Measurements from ENCODE around the gene EDNRA.

Gene EDNRA

GRCh38 chr4:147576084-147576483 is 95.2 kb downstream of the EDNRA start:
- Histone ChIP-seq H3K79me1 (ENCODE audit: low read depth, low read length) (no peaks in the 10 kb centered on the region), H3K9me3 (replicated peaks in 1 of 2; ENCODE audit: control insufficient read depth in 2 of 2, insufficient read depth in 1 of 2, low read depth in 1 of 2, low read length in 2 of 2) (no peaks in the 10 kb centered on the region), H2AFZ (ENCODE audit: low read length) (no peak overlapping the region), H3K23ac (ENCODE audit: low read depth, low read length, poor library complexity) (no peak overlapping the region), H3K4me2 (ENCODE audit: insufficient read depth, low read length, poor library complexity, severe bottlenecking) (no peak overlapping the region), H3K27me3 (ENCODE audit: control insufficient read depth in 3 of 3, insufficient read depth in 3 of 3, low read depth in 1 of 3, low read length in 3 of 3) (no peaks in the 10 kb centered on the region), H4K8ac (ENCODE audit: low read depth, low read length) (no peak overlapping the region), H3K4me3 (ENCODE audit: low read length in 2 of 2) (no peak overlapping the region), H2BK120ac (ENCODE audit: low read depth, low read length) (no peak overlapping the region), H2AK5ac (ENCODE audit: low read depth, low read length) (no peak overlapping the region), H3K14ac (ENCODE audit: low read length) (no peak overlapping the region), H3K18ac (ENCODE audit: low read length) (no peak overlapping the region), H2BK5ac (ENCODE audit: low read length) (no peak overlapping the region), H3K9ac (ENCODE audit: low read depth, low read length, poor library complexity) (no peak overlapping the region), H2BK12ac (ENCODE audit: low read length) (no peak overlapping the region), H3K27ac (replicated peaks; ENCODE audit: low read length) (no peak overlapping the region), H2BK15ac (ENCODE audit: low read length) (no peak overlapping the region), H3K36me3 (replicated peaks in 1 of 2; ENCODE audit: control insufficient read depth in 2 of 2, insufficient read depth in 2 of 2, low read length in 2 of 2) (no peaks in the 10 kb centered on the region), H3K4ac (ENCODE audit: low read length) (no peak overlapping the region), H4K91ac (ENCODE audit: low read depth, low read length, poor library complexity) (no peak overlapping the region), H3K4me1 (ENCODE audit: control insufficient read depth in 2 of 2, insufficient read depth in 1 of 2, low read depth in 1 of 2, low read length in 2 of 2) (no peaks in the 10 kb centered on the region)
- WGBS, 2 donors (ENCODE audit: extremely low coverage in 2 of 2, insufficient read length in 2 of 2, insufficient replicate concordance in 1 of 2): no CpG with 5 or more reads among the region's 3 CpGs
- DNase-seq (ENCODE audit: low spot score): no peak

- WGBS, 2 donors (ENCODE audit: extremely low coverage in 2 of 2, insufficient read length in 2 of 2, insufficient replicate concordance in 1 of 2): no CpG with 5 or more reads among the region's 6 CpGs
These were observed 97.2 kb downstream of the EDNRA start for GRCh38 chr4:147578051-147578476.

GRCh38 chr4:147578593-147578992 is 97.7 kb downstream of the EDNRA start:
- Histone ChIP-seq H3K27me3 (ENCODE audit: control insufficient read depth in 3 of 3, insufficient read depth in 3 of 3, low read depth in 1 of 3, low read length in 3 of 3) (no peaks in the 10 kb centered on the region), H3K14ac (ENCODE audit: low read length) (no peak overlapping the region)
- no CpG with 5 or more reads among the region's 3 CpGs for WGBS, 2 donors (ENCODE audit: extremely low coverage in 2 of 2, insufficient read length in 2 of 2, insufficient replicate concordance in 1 of 2)

More at GRCh38 chr4:147578051-147578476, 97.2 kb downstream of the EDNRA start:
- Histone ChIP-seq H3K18ac (ENCODE audit: low read length) (no peak overlapping the region), H3K14ac (ENCODE audit: low read length) (no peak overlapping the region), H2AK5ac (ENCODE audit: low read depth, low read length) (no peak overlapping the region), H3K4me3 (ENCODE audit: low read length in 2 of 2) (no peak overlapping the region), H2BK12ac (ENCODE audit: low read length) (no peak overlapping the region), H3K27me3 (ENCODE audit: control insufficient read depth in 3 of 3, insufficient read depth in 3 of 3, low read depth in 1 of 3, low read length in 3 of 3) (no peaks in the 10 kb centered on the region), H2BK15ac (ENCODE audit: low read length) (no peak overlapping the region), H3K4me2 (ENCODE audit: insufficient read depth, low read length, poor library complexity, severe bottlenecking) (no peak overlapping the region), H3K9ac (ENCODE audit: low read depth, low read length, poor library complexity) (no peak overlapping the region), H3K4me1 (ENCODE audit: control insufficient read depth in 2 of 2, insufficient read depth in 1 of 2, low read depth in 1 of 2, low read length in 2 of 2) (no peaks in the 10 kb centered on the region), H3K36me3 (replicated peaks in 1 of 2; ENCODE audit: control insufficient read depth in 2 of 2, insufficient read depth in 2 of 2, low read length in 2 of 2) (no peaks in the 10 kb centered on the region), H3K4ac (ENCODE audit: low read length) (no peak overlapping the region), H3K23ac (ENCODE audit: low read depth, low read length, poor library complexity) (no peak overlapping the region), H2AFZ (ENCODE audit: low read length) (no peak overlapping the region), H4K91ac (ENCODE audit: low read depth, low read length, poor library complexity) (no peak overlapping the region), H2BK5ac (ENCODE audit: low read length) (no peak overlapping the region), H3K79me1 (ENCODE audit: low read depth, low read length) (no peaks in the 10 kb centered on the region), H3K27ac (replicated peaks; ENCODE audit: low read length) (no peak overlapping the region), H2BK120ac (ENCODE audit: low read depth, low read length) (no peak overlapping the region), H4K8ac (ENCODE audit: low read depth, low read length) (no peak overlapping the region), H3K9me3 (replicated peaks in 1 of 2; ENCODE audit: control insufficient read depth in 2 of 2, insufficient read depth in 1 of 2, low read depth in 1 of 2, low read length in 2 of 2) (no peaks in the 10 kb centered on the region)
- no peak for DNase-seq (ENCODE audit: low spot score)

GRCh38 chr4:147580396-147580795 is 99.5 kb downstream of the EDNRA start:
- Histone ChIP-seq H4K8ac (ENCODE audit: low read depth, low read length) (no peak overlapping the region), H3K4me3 (ENCODE audit: low read length in 2 of 2) (no peak overlapping the region), H3K23ac (ENCODE audit: low read depth, low read length, poor library complexity) (no peak overlapping the region), H2BK120ac (ENCODE audit: low read depth, low read length) (no peak overlapping the region), H3K9ac (ENCODE audit: low read depth, low read length, poor library complexity) (no peak overlapping the region), H3K79me1 (ENCODE audit: low read depth, low read length) (no peaks in the 10 kb centered on the region), H3K4ac (ENCODE audit: low read length) (no peak overlapping the region), H3K9me3 (replicated peaks in 1 of 2; ENCODE audit: control insufficient read depth in 2 of 2, insufficient read depth in 1 of 2, low read depth in 1 of 2, low read length in 2 of 2) (no peaks in the 10 kb centered on the region), H2AK5ac (ENCODE audit: low read depth, low read length) (no peak overlapping the region), H3K4me2 (ENCODE audit: insufficient read depth, low read length, poor library complexity, severe bottlenecking) (no peak overlapping the region), H3K14ac (ENCODE audit: low read length) (no peak overlapping the region), H3K27me3 (ENCODE audit: control insufficient read depth in 3 of 3, insufficient read depth in 3 of 3, low read depth in 1 of 3, low read length in 3 of 3) (no peaks in the 10 kb centered on the region), H3K18ac (ENCODE audit: low read length) (no peak overlapping the region), H4K91ac (ENCODE audit: low read depth, low read length, poor library complexity) (no peak overlapping the region), H2BK15ac (ENCODE audit: low read length) (no peak overlapping the region), H2BK12ac (ENCODE audit: low read length) (no peak overlapping the region), H2AFZ (ENCODE audit: low read length) (no peak overlapping the region), H3K4me1 (ENCODE audit: control insufficient read depth in 2 of 2, insufficient read depth in 1 of 2, low read depth in 1 of 2, low read length in 2 of 2) (no peaks in the 10 kb centered on the region), H3K36me3 (replicated peaks in 1 of 2; ENCODE audit: control insufficient read depth in 2 of 2, insufficient read depth in 2 of 2, low read length in 2 of 2) (no peaks in the 10 kb centered on the region), H2BK5ac (ENCODE audit: low read length) (no peak overlapping the region), H3K27ac (replicated peaks; ENCODE audit: low read length) (no peak overlapping the region)
- DNase-seq (ENCODE audit: low spot score): no peak
- no CpG with 5 or more reads among the region's 1 CpG for WGBS, 2 donors (ENCODE audit: extremely low coverage in 2 of 2, insufficient read length in 2 of 2, insufficient replicate concordance in 1 of 2)

More at GRCh38 chr4:147578593-147578992, 97.7 kb downstream of the EDNRA start:
- no peak overlapping the region for H3K27ac ChIP-seq (replicated peaks; ENCODE audit: low read length)
- no peak overlapping the region for H2BK15ac ChIP-seq (ENCODE audit: low read length)
- H2AFZ ChIP-seq (ENCODE audit: low read length): no peak overlapping the region
- H3K4ac ChIP-seq (ENCODE audit: low read length): no peak overlapping the region
- H4K91ac ChIP-seq (ENCODE audit: low read depth, low read length, poor library complexity): no peak overlapping the region
- H3K23ac ChIP-seq (ENCODE audit: low read depth, low read length, poor library complexity): no peak overlapping the region
- no peak overlapping the region for H3K4me2 ChIP-seq (ENCODE audit: insufficient read depth, low read length, poor library complexity, severe bottlenecking)
- no peak overlapping the region for H4K8ac ChIP-seq (ENCODE audit: low read depth, low read length)
- no peak overlapping the region for H2BK12ac ChIP-seq (ENCODE audit: low read length)
- H3K4me1 ChIP-seq (ENCODE audit: control insufficient read depth in 2 of 2, insufficient read depth in 1 of 2, low read depth in 1 of 2, low read length in 2 of 2): no peaks in the 10 kb centered on the region
- no peak overlapping the region for H2AK5ac ChIP-seq (ENCODE audit: low read depth, low read length)
- no peaks in the 10 kb centered on the region for H3K36me3 ChIP-seq (replicated peaks in 1 of 2; ENCODE audit: control insufficient read depth in 2 of 2, insufficient read depth in 2 of 2, low read length in 2 of 2)
- DNase-seq (ENCODE audit: low spot score): no peak
- no peak overlapping the region for H3K18ac ChIP-seq (ENCODE audit: low read length)
- H3K9me3 ChIP-seq (replicated peaks in 1 of 2; ENCODE audit: control insufficient read depth in 2 of 2, insufficient read depth in 1 of 2, low read depth in 1 of 2, low read length in 2 of 2): no peaks in the 10 kb centered on the region
- H2BK5ac ChIP-seq (ENCODE audit: low read length): no peak overlapping the region
- no peak overlapping the region for H3K9ac ChIP-seq (ENCODE audit: low read depth, low read length, poor library complexity)
- H2BK120ac ChIP-seq (ENCODE audit: low read depth, low read length): no peak overlapping the region
- no peak overlapping the region for H3K4me3 ChIP-seq (ENCODE audit: low read length in 2 of 2)
- no peaks in the 10 kb centered on the region for H3K79me1 ChIP-seq (ENCODE audit: low read depth, low read length)
